Inferior parietal cortex (tissue), 1 donor: Measurements from ENCODE around the gene MYT1.
"Not testable (repeated sequence)": the region's sequence is repeated elsewhere in the genome, so short reads cannot be mapped to it uniquely, and the experiment has no call there.

ENCODE experiments used
- DNase-seq: peaks from one replicate; pipeline ENCODE4 v3.0.0-alpha.2; 2016; ENCODE audit errors: extremely low spot score

MYT1 gene

DNA sequence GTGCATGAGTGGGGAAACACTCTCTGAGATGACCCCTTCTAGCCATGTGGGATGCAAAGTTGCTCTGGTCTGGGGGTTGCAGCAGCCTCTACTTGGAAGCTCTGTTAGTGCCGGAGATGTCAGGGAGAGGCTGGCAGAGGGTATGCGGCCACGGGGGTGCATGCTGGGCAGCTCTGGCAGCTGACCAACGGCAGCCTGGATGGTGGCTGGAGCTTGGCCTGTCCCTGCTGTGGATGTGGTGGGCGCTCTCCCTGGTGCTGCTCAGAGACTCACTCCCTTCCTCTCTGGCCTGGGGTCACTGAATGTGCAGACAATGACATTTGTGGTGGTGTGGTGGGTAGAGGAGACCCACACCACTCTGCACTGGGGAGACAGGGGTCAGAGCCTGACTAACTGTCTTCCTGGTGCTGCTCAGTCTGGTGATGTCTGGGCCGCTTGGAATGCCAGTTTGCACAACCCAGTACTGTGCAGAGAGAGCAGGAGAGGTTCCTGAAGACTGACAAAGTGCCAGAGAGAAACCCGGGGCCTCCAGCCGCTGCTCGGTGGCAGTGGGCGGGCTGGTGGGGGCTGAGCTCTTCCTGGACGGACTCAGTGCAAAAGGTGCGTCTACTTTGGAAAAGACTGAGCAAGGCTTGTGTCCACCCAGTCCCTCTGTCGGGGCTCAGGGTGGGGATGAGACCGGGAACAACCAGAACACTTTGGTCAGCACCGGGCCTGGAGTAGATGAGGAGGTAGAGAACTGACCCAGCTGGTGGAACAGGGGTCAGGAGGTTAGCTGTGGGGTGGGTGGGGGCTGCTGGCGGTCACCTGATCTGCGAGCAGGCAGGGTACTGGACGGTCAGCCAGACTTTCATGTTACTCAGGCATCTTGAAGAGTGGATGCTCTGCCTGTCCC lies 2.7 kb downstream of the MYT1 start:
- DNase-seq, result no peak

DNA sequence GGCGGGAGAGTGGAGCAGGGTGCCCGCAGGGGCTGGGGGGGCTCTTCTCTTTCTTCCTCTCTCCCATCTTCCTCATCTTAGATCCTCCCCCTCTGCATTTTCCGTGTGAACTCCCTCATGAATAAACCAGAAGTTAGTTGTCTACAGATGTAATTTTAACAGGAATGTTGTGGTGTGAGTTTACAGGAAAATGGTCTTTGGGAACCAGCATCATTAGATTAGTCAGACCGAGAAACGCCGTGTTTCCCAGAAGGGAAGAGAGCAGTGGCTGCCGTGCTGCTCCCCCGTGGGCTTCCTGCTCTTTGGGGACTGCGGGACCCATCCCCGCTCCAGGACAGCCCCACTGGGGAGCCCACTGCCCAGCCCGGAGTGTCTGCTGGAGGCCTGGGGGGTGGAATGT lies 3.4 kb downstream of the MYT1 start:
- no peak for DNase-seq

DNA sequence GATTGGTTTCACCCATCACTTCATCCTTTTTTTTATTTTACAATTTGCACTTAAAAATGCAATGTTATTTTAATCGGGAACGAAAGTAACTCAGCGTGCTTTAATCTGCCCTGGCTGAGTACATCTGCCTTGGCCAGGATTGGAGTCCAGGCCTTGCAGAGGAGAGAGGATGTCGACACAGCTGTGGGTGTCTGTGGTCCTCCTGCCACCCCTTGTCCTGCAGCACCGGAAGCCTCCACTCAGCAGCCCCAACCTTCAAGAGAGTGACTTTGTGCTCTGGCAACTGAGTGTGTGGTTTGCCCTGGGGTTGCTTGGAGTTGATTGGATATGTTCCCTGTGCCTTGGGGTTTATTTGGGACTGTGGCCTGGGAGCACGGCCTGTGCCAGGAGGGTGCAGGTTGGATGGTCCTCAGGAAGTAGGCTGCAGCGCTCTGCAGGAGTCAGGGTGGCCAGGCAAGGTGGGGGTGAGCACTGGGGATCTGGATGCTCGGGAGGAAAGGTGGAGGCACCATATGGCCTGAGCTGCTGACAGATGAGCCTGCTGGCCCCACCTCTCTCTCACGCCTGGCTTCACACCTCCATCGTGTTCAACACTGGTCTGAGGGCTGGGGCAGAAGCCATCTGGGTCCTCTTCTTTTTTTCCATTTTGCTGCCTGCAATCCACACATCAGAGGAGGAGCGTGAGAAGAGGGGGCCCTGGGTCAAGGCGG lies 4.3 kb downstream of the MYT1 start:
- no peak for DNase-seq

DNA sequence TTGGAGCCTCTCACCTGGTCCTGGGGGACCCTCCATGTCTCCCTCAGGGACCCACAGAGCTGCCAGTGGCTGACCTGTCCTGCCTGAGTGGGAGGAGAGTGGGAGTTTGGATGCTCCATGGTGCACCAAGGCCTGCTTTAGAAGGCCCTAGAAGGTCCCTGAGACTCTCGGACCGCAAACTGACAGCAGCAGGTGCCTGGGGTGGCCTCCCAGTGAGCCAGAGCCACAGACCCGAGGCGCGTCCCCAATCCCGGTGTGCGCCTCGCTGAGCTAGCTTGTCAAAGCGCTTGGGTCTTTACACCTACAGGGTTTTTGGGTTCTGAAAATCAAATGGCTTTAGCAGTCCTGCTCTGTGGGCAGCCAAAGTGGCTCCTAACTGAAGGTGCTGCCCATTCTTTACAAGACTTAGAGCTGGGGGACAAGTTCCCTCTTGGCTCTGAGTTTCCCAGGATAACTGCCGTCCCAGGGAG lies 4.9 kb downstream of the MYT1 start:
- no peak for DNase-seq

DNA sequence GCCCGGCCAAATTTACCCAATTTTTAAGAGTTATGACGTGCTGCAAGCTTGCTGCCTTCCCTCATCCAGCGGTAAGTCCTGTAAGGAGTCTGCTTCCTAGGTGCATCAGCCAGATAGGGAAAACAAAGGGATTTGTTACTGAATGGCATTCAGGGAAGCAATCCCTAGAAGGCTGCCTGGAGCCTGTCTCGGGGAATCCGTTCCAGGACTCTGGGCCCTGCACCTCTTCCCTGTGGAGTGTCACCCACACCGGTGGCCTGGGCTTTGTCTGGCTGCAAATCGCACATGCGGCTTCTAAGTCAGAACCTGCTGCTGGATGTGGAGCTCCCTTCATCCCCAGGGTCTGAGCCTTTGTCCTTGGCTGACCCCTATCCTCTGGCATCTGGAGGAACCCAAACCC lies 7.0 kb downstream of the MYT1 start:
- DNase-seq, result no peak

DNA sequence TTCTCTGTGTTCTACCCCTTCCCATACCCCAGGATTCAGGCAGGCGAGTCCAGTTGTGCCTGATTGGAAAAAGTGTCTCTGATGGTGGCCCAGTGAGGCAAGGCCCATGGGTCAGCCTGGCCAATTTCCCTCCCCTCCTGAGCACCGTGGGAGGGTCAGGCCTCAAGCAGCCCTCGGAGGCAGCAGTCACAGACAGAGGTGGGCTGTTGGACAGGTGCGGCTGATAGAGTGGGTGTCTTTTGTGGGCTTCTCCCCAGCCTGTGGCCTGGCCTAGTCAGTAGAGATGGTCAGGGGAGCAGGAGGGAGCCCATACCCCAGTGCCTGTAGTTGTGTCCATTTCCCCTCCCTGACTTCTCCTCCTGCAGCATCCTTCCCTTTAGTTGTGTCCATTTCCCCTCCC lies 8.9 kb downstream of the MYT1 start:
- no peak for DNase-seq

DNA sequence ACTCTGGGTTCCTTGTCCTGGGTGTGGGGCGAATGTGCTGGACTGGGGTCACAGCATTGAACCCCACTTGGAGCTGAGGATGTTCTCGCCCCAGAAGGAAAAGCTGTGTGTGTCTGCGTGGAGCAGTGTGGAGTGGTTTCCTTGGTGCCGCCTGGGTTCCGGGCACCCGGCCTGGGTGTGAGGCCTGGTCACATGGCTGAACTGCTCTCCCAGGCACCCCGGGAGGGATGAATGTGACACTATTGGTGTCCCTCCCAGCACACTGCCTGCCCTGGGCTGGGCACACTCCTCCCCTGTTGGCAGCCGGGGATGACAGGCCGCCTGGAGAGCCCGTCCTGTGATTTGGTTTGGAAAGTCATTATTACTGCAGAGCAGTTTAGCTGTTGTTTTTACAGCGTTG lies 12.3 kb downstream of the MYT1 start:
- peak; percentile 20 for DNase-seq

GRCh38 chr20:64176971-64177370 lies 12.7 kb downstream of the MYT1 start:
- DNase-seq, result no peak

- no peak for DNase-seq
These were observed 13.1 kb downstream of the MYT1 start for GRCh38 chr20:64177384-64177783.

GRCh38 chr20:64177787-64178186 lies 13.5 kb downstream of the MYT1 start:
- DNase-seq, result no peak

- not testable (repeated sequence) for DNase-seq
These were observed 14.7 kb downstream of the MYT1 start for GRCh38 chr20:64178925-64179324.

- no peak for DNase-seq
These were observed 15.6 kb downstream of the MYT1 start for GRCh38 chr20:64179805-64180204.

DNA sequence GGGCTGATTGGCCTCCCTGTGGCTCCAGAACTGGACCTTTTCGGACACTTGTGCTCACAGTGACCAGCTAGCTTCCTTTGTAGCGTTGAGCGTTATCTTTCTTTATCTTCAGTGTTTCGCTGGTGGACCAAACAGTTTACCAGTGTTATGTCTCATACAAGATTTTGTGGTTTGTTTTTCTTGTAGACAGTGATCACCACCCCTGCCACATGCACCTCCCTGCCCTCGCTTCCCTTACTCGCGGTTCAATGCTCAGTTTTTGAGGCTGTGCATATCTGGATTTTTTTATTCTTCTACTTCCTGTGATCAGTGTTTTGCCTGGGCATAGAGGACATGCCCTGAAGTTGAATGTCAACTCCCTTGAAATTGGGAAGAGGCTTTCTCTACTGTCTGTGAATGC lies 16.4 kb downstream of the MYT1 start:
- DNase-seq, result no peak

DNA sequence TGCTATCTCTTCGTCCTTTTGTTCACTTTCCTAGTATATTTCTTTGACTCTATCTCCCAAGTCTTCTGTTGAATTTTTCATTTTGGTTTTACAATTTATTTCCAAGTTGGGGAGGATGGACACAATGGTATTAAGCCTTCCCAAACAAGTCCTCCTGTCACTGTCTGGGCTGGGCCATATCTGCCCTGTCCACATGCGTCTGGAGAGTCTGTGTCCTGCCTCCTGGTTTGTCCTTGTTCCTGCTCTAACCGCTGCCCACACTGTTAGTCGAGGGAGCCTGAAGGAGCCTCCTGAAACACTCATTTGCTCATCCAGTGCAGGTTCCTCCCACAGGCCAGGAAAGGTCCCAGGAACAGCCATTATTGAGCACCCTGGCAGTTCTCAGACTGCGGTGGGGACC lies 17.1 kb downstream of the MYT1 start:
- DNase-seq, result no peak

- no peak for DNase-seq
These were observed 18.1 kb downstream of the MYT1 start for GRCh38 chr20:64182146-64182865.

- no peak for DNase-seq
These were observed 19.1 kb downstream of the MYT1 start for GRCh38 chr20:64183313-64183712.

- no peak for DNase-seq
These were observed 20.5 kb downstream of the MYT1 start for GRCh38 chr20:64184795-64185194.

DNA sequence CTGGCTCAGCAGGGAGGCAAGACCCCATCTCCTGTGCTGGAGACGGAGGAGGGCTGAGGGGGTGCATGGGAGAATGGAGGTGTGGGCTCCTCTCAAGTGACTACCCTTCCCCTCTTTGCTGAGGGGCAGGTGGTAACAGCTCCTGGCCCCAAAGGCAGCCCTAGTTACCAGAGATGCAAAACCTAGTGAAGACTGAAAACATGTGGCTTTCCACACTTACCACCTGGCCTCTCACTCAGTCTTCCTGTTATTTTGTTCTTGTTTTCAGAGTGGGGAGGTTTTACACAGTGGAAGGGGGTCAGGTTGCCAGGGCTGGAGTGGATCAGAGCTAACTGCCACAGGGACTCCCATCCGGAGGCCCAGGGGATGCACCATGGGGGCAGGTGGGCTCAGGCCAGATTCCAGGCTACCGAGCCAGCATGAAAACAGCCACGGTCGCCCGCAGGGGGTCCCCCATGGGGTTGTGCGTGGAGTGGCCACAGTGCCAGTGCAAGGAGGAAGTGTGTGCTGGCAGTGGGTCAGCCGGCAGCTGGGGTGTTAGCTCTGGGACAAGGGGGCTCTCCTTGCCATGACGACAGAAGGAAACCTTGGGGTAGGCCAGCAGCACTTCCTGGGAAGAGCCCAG lies 21.1 kb downstream of the MYT1 start:
- DNase-seq, result no peak

DNA sequence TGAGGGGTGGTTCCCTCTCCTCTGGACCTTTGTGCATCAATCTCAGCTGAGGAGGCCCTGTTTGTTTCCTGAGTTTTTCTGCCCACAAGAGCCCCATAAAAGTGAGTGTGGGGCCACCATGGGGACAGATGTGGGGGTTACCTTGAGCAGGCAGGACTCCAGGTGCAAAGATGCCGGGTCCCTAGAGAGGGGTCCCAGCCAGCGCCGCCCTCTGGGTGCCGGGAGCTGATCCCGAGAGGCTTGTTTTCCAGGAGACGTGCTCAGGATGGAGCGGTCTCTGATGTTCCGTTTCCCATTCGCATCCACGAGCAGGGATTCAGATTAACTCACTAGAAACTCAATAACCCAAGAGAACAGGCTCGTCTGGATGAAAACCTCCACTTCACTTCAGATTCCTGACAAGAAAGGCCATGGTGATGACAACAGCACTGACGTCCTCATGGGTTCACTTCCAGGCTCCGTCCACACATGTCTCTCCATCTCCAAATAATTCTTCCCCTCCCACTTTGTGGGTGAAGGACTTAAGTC lies 21.9 kb downstream of the MYT1 start:
- DNase-seq, result no peak

- DNase-seq, result not testable (repeated sequence)
These were observed 23.0 kb downstream of the MYT1 start for GRCh38 chr20:64187213-64187612.

- no peak for DNase-seq
These were observed 23.8 kb downstream of the MYT1 start for GRCh38 chr20:64188091-64188490.
